Activated T-cell treated with anti-CD3 and anti-CD28 coated beads, Interleukin-2, amount 50 U/mL, for 1 hour (primary cell): ENCODE results near the gene KRTAP10-11.
"Not testable (repeated sequence)": the region's sequence is repeated elsewhere in the genome, so short reads cannot be mapped to it uniquely, and the experiment has no call there.

Experiments
- DNase-seq: peaks from one replicate; pipeline ENCODE4 v3.0.0-alpha.2; 2020

The KRTAP10-11 gene

GRCh38 chr21:44646366-44647221, at the start of gene KRTAP10-11:
Gene KRTAP10-11, plus strand, starts transcription at chr21:44646414. Its CDS starts 45 bp downstream, at chr21:44646459.
- not testable (repeated sequence) for DNase-seq

GRCh38 chr21:44598061-44598460, 48.2 kb upstream of the KRTAP10-11 start:
- no peak for DNase-seq

- DNase-seq = no peak
Observed at GRCh38 chr21:44599264-44600029, 46.8 kb upstream of the KRTAP10-11 start.

GRCh38 chr21:44600118-44600978, 45.9 kb upstream of the KRTAP10-11 start, which contains the start of gene KRTAP10-7:
Gene KRTAP10-7, plus strand, starts transcription at chr21:44600597. Its CDS starts 25 bp downstream, at chr21:44600622.
- not testable (repeated sequence) for DNase-seq

GRCh38 chr21:44601091-44601490, 45.1 kb upstream of the KRTAP10-11 start:
- not testable (repeated sequence) for DNase-seq

GRCh38 chr21:44601596-44602462, 44.4 kb upstream of the KRTAP10-11 start:
- no peak for DNase-seq

- no peak for DNase-seq
Observed at GRCh38 chr21:44602463-44602850, 43.8 kb upstream of the KRTAP10-11 start.

GRCh38 chr21:44603109-44603875, 42.9 kb upstream of the KRTAP10-11 start:
- DNase-seq = no peak

- no peak for DNase-seq
Observed at GRCh38 chr21:44603911-44604310, 42.3 kb upstream of the KRTAP10-11 start.

- no peak for DNase-seq
Observed at GRCh38 chr21:44606495-44606894, 39.7 kb upstream of the KRTAP10-11 start.

- DNase-seq = no peak
Observed at GRCh38 chr21:44609193-44609592, 37.0 kb upstream of the KRTAP10-11 start.

- not testable (repeated sequence) for DNase-seq
Observed at GRCh38 chr21:44610157-44610843, 35.9 kb upstream of the KRTAP10-11 start.

- no peak for DNase-seq
Observed at GRCh38 chr21:44611551-44611950, 34.7 kb upstream of the KRTAP10-11 start.

- no peak for DNase-seq
Observed at GRCh38 chr21:44612029-44612486, 34.2 kb upstream of the KRTAP10-11 start, which contains the start of gene KRTAP10-8. Gene KRTAP10-8, plus strand, starts transcription at chr21:44612079. Its CDS starts 22 bp downstream, at chr21:44612101.

GRCh38 chr21:44612669-44613229, 33.5 kb upstream of the KRTAP10-11 start:
- DNase-seq = no peak

GRCh38 chr21:44613386-44614155, 32.6 kb upstream of the KRTAP10-11 start:
- no peak for DNase-seq

- DNase-seq = no peak
Observed at GRCh38 chr21:44614161-44614631, 32.0 kb upstream of the KRTAP10-11 start.

GRCh38 chr21:44614961-44615391, 31.2 kb upstream of the KRTAP10-11 start:
- DNase-seq = no peak

GRCh38 chr21:44615466-44615865, 30.7 kb upstream of the KRTAP10-11 start:
- no peak for DNase-seq
